Panc1 (cell line): ENCODE results near the gene SLCO4A1.

Experiments used
- POLR2AphosphoS5 ChIP-seq: IDR thresholded peaks from 2 replicates; pipeline ENCODE4 v1.6.1; 2012; ENCODE audit warnings: mild to moderate bottlenecking, low read depth, low read length, moderate library complexity
- SIN3A ChIP-seq: IDR thresholded peaks from 2 replicates; pipeline ENCODE4 v1.6.1; 2012; ENCODE audit warnings: low read depth, mild to moderate bottlenecking, low read length, moderate library complexity, borderline replicate concordance; ENCODE audit not compliant: insufficient read depth
- TCF7L2 ChIP-seq: IDR thresholded peaks from 2 replicates; pipeline ENCODE4 v1.6.1; 2011; ENCODE audit warnings: mild to moderate bottlenecking, low read depth, low read length, inconsistent platforms
- TF ChIP-seq, protein P1 (sequence below): fragments of 450-650 bp; IDR thresholded peaks from 2 replicates; pipeline ENCODE4 v1.5.1; 2017; ENCODE audit warnings: mild to moderate bottlenecking
- TF ChIP-seq, protein P2 (sequence below), 2 experiments: IDR thresholded peaks; 2 replicates each; pipeline ENCODE4 v1.6.1; 2011 to 2012; ENCODE audit warnings: low read depth in 2 of 2, control low read depth in 1 of 2, low read length in 1 of 2, mild to moderate bottlenecking in 1 of 2, moderate library complexity in 1 of 2; ENCODE audit not compliant: insufficient read depth in 1 of 2

DNA sequence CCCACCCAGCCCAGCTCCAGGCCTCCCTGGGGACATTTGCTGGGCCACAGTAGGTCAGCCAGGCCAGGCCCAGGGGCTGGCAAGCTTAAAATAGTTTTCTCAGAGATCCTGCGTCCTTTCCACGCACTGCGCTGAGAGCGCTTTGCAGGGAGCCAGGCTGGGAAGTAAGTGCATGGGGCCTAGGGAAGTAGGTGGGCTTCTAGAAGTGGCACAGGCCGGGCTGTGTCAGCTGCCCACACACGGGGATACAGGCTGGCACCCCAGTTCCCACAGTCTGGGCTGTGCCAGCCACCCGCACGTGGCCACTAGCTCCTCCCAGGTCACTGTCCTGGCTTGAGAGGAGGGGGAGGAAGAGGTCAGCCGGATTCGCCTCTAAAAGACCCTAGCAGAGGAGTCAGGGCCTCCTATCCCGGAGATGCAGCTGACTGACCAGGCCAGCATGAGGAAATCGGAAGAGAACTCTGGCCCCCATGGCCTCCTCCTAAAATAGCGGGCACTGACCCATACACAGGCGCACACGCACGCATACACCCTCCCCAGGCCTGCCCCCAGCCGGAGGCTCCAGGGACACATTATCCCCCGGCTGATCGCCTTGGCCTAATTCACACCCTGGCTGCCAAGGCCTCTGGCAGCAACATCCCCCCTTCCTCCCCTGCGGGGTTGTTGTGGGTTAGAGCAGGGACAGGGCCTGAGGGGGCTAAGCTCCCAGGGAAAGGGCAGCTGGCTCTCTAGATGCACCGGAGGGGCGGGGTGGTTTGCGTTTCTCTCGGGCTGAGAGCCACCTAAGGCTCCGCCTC, 5.4 kb downstream of the SLCO4A1 start:
- no peak for TF ChIP-seq POLR2AphosphoS5
- TF ChIP-seq, protein P1, sequence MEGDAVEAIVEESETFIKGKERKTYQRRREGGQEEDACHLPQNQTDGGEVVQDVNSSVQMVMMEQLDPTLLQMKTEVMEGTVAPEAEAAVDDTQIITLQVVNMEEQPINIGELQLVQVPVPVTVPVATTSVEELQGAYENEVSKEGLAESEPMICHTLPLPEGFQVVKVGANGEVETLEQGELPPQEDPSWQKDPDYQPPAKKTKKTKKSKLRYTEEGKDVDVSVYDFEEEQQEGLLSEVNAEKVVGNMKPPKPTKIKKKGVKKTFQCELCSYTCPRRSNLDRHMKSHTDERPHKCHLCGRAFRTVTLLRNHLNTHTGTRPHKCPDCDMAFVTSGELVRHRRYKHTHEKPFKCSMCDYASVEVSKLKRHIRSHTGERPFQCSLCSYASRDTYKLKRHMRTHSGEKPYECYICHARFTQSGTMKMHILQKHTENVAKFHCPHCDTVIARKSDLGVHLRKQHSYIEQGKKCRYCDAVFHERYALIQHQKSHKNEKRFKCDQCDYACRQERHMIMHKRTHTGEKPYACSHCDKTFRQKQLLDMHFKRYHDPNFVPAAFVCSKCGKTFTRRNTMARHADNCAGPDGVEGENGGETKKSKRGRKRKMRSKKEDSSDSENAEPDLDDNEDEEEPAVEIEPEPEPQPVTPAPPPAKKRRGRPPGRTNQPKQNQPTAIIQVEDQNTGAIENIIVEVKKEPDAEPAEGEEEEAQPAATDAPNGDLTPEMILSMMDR, result no peak
- TF ChIP-seq SIN3A, result no peak
- TF ChIP-seq TCF7L2, result no peak
- TF ChIP-seq, protein P2, sequence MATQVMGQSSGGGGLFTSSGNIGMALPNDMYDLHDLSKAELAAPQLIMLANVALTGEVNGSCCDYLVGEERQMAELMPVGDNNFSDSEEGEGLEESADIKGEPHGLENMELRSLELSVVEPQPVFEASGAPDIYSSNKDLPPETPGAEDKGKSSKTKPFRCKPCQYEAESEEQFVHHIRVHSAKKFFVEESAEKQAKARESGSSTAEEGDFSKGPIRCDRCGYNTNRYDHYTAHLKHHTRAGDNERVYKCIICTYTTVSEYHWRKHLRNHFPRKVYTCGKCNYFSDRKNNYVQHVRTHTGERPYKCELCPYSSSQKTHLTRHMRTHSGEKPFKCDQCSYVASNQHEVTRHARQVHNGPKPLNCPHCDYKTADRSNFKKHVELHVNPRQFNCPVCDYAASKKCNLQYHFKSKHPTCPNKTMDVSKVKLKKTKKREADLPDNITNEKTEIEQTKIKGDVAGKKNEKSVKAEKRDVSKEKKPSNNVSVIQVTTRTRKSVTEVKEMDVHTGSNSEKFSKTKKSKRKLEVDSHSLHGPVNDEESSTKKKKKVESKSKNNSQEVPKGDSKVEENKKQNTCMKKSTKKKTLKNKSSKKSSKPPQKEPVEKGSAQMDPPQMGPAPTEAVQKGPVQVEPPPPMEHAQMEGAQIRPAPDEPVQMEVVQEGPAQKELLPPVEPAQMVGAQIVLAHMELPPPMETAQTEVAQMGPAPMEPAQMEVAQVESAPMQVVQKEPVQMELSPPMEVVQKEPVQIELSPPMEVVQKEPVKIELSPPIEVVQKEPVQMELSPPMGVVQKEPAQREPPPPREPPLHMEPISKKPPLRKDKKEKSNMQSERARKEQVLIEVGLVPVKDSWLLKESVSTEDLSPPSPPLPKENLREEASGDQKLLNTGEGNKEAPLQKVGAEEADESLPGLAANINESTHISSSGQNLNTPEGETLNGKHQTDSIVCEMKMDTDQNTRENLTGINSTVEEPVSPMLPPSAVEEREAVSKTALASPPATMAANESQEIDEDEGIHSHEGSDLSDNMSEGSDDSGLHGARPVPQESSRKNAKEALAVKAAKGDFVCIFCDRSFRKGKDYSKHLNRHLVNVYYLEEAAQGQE (IDR thresholded peaks at IDR 0.05; ENCODE audit: insufficient read depth in 1 of 2, low read depth in 2 of 2, low read length in 1 of 2), result no peak
